ENCODE data around the gene CAMK2D.

The CAMK2D gene

GRCh38 chr4:113437129-113437528 is 324.4 kb downstream of the CAMK2D start:
- H3K4me1 ChIP-seq (ENCODE audit: control insufficient read depth in 1 of 2, insufficient read depth in 2 of 2, low read length in 2 of 2) = no peaks in the 10 kb centered on the region
- H3K4me3 ChIP-seq (ENCODE audit: low read depth in 1 of 2, low read length in 2 of 2) = no peak overlapping the region
- H3K9ac ChIP-seq (ENCODE audit: low read depth in 1 of 2, low read length in 2 of 2) = no peak overlapping the region
- no peaks in the 10 kb centered on the region for H3K9me3 ChIP-seq (ENCODE audit: control insufficient read depth in 1 of 2, low read length in 2 of 2)
- H3K36me3 ChIP-seq (ENCODE audit: control insufficient read depth in 1 of 2, insufficient read depth in 2 of 2, low read length in 2 of 2) = no peaks in the 10 kb centered on the region
- H3K27me3 ChIP-seq (ENCODE audit: control insufficient read depth in 1 of 2, insufficient read depth in 2 of 2, low read length in 2 of 2) = no peaks in the 10 kb centered on the region
- no peak overlapping the region for H3K27ac ChIP-seq (ENCODE audit: low read depth, low read length)

- H3K9me3 ChIP-seq (ENCODE audit: control insufficient read depth in 1 of 2, low read length in 2 of 2) = no peaks in the 10 kb centered on the region
- no peak overlapping the region for H3K9ac ChIP-seq (ENCODE audit: low read depth in 1 of 2, low read length in 2 of 2)
- no peak overlapping the region for H3K4me3 ChIP-seq (ENCODE audit: low read depth in 1 of 2, low read length in 2 of 2)
- peaks cover 0 to 4% of the 10 kb centered on the region in 2 donors for H3K36me3 ChIP-seq (ENCODE audit: control insufficient read depth in 1 of 2, insufficient read depth in 2 of 2, low read length in 2 of 2)
- no peaks in the 10 kb centered on the region for H3K27me3 ChIP-seq (ENCODE audit: control insufficient read depth in 1 of 2, insufficient read depth in 2 of 2, low read length in 2 of 2)
- no peak overlapping the region for H3K27ac ChIP-seq (ENCODE audit: low read depth, low read length)
- no peaks in the 10 kb centered on the region for H3K4me1 ChIP-seq (ENCODE audit: control insufficient read depth in 1 of 2, insufficient read depth in 2 of 2, low read length in 2 of 2)
Measured at GRCh38 chr4:113436360-113436759, 325.2 kb downstream of the CAMK2D start.

- Histone ChIP-seq H3K36me3 (ENCODE audit: control insufficient read depth in 1 of 2, insufficient read depth in 2 of 2, low read length in 2 of 2) (peaks cover 0 to 4% of the 10 kb centered on the region in 2 donors), H3K27me3 (ENCODE audit: control insufficient read depth in 1 of 2, insufficient read depth in 2 of 2, low read length in 2 of 2) (no peaks in the 10 kb centered on the region), H3K9ac (ENCODE audit: low read depth in 1 of 2, low read length in 2 of 2) (no peak overlapping the region), H3K4me1 (ENCODE audit: control insufficient read depth in 1 of 2, insufficient read depth in 2 of 2, low read length in 2 of 2) (no peaks in the 10 kb centered on the region), H3K27ac (ENCODE audit: low read depth, low read length) (no peak overlapping the region), H3K9me3 (ENCODE audit: control insufficient read depth in 1 of 2, low read length in 2 of 2) (no peaks in the 10 kb centered on the region), H3K4me3 (ENCODE audit: low read depth in 1 of 2, low read length in 2 of 2) (no peak overlapping the region)
Measured at GRCh38 chr4:113435893-113436292, 325.6 kb downstream of the CAMK2D start.

- Histone ChIP-seq H3K9me3 (ENCODE audit: control insufficient read depth in 1 of 2, low read length in 2 of 2) (no peaks in the 10 kb centered on the region), H3K27me3 (ENCODE audit: control insufficient read depth in 1 of 2, insufficient read depth in 2 of 2, low read length in 2 of 2) (no peaks in the 10 kb centered on the region), H3K36me3 (ENCODE audit: control insufficient read depth in 1 of 2, insufficient read depth in 2 of 2, low read length in 2 of 2) (peaks cover 0 to 4% of the 10 kb centered on the region in 2 donors), H3K4me3 (ENCODE audit: low read depth in 1 of 2, low read length in 2 of 2) (no peak overlapping the region), H3K4me1 (ENCODE audit: control insufficient read depth in 1 of 2, insufficient read depth in 2 of 2, low read length in 2 of 2) (no peaks in the 10 kb centered on the region), H3K27ac (ENCODE audit: low read depth, low read length) (no peak overlapping the region), H3K9ac (ENCODE audit: low read depth in 1 of 2, low read length in 2 of 2) (no peak overlapping the region)
Measured at GRCh38 chr4:113434247-113434587, 327.3 kb downstream of the CAMK2D start.

GRCh38 chr4:113433536-113434246 is 327.8 kb downstream of the CAMK2D start:
- Histone ChIP-seq H3K36me3 (ENCODE audit: control insufficient read depth in 1 of 2, insufficient read depth in 2 of 2, low read length in 2 of 2) (peaks cover 0 to 4% of the 10 kb centered on the region in 2 donors), H3K27me3 (ENCODE audit: control insufficient read depth in 1 of 2, insufficient read depth in 2 of 2, low read length in 2 of 2) (no peaks in the 10 kb centered on the region), H3K4me1 (ENCODE audit: control insufficient read depth in 1 of 2, insufficient read depth in 2 of 2, low read length in 2 of 2) (no peaks in the 10 kb centered on the region), H3K9me3 (ENCODE audit: control insufficient read depth in 1 of 2, low read length in 2 of 2) (no peaks in the 10 kb centered on the region), H3K27ac (ENCODE audit: low read depth, low read length) (no peak overlapping the region), H3K9ac (ENCODE audit: low read depth in 1 of 2, low read length in 2 of 2) (no peak overlapping the region), H3K4me3 (ENCODE audit: low read depth in 1 of 2, low read length in 2 of 2) (no peak overlapping the region)

GRCh38 chr4:113433116-113433515 is 328.4 kb downstream of the CAMK2D start:
- Histone ChIP-seq H3K4me3 (ENCODE audit: low read depth in 1 of 2, low read length in 2 of 2) (no peak overlapping the region), H3K9ac (ENCODE audit: low read depth in 1 of 2, low read length in 2 of 2) (no peak overlapping the region), H3K4me1 (ENCODE audit: control insufficient read depth in 1 of 2, insufficient read depth in 2 of 2, low read length in 2 of 2) (no peaks in the 10 kb centered on the region), H3K27ac (ENCODE audit: low read depth, low read length) (no peak overlapping the region), H3K36me3 (ENCODE audit: control insufficient read depth in 1 of 2, insufficient read depth in 2 of 2, low read length in 2 of 2) (peaks cover 0 to 4% of the 10 kb centered on the region in 2 donors), H3K27me3 (ENCODE audit: control insufficient read depth in 1 of 2, insufficient read depth in 2 of 2, low read length in 2 of 2) (no peaks in the 10 kb centered on the region), H3K9me3 (ENCODE audit: control insufficient read depth in 1 of 2, low read length in 2 of 2) (no peaks in the 10 kb centered on the region)

GRCh38 chr4:113423631-113424030 is 337.9 kb downstream of the CAMK2D start:
- Histone ChIP-seq H3K4me1 (ENCODE audit: control insufficient read depth in 1 of 2, insufficient read depth in 2 of 2, low read length in 2 of 2) (no peaks in the 10 kb centered on the region), H3K4me3 (ENCODE audit: low read depth in 1 of 2, low read length in 2 of 2) (no peak overlapping the region), H3K36me3 (ENCODE audit: control insufficient read depth in 1 of 2, insufficient read depth in 2 of 2, low read length in 2 of 2) (no peaks in the 10 kb centered on the region), H3K9ac (ENCODE audit: low read depth in 1 of 2, low read length in 2 of 2) (no peak overlapping the region), H3K9me3 (ENCODE audit: control insufficient read depth in 1 of 2, low read length in 2 of 2) (no peaks in the 10 kb centered on the region), H3K27ac (ENCODE audit: low read depth, low read length) (no peak overlapping the region), H3K27me3 (ENCODE audit: control insufficient read depth in 1 of 2, insufficient read depth in 2 of 2, low read length in 2 of 2) (no peaks in the 10 kb centered on the region)

GRCh38 chr4:113420938-113421337 is 340.6 kb downstream of the CAMK2D start:
- no peak overlapping the region for H3K27ac ChIP-seq (ENCODE audit: low read depth, low read length)
- H3K4me3 ChIP-seq (ENCODE audit: low read depth in 1 of 2, low read length in 2 of 2) = no peak overlapping the region
- no peaks in the 10 kb centered on the region for H3K4me1 ChIP-seq (ENCODE audit: control insufficient read depth in 1 of 2, insufficient read depth in 2 of 2, low read length in 2 of 2)
- H3K27me3 ChIP-seq (ENCODE audit: control insufficient read depth in 1 of 2, insufficient read depth in 2 of 2, low read length in 2 of 2) = no peaks in the 10 kb centered on the region
- no peaks in the 10 kb centered on the region for H3K9me3 ChIP-seq (ENCODE audit: control insufficient read depth in 1 of 2, low read length in 2 of 2)
- no peak overlapping the region for H3K9ac ChIP-seq (ENCODE audit: low read depth in 1 of 2, low read length in 2 of 2)
- H3K36me3 ChIP-seq (ENCODE audit: control insufficient read depth in 1 of 2, insufficient read depth in 2 of 2, low read length in 2 of 2) = no peaks in the 10 kb centered on the region

GRCh38 chr4:113419631-113420030 is 341.9 kb downstream of the CAMK2D start:
- Histone ChIP-seq H3K4me1 (ENCODE audit: control insufficient read depth in 1 of 2, insufficient read depth in 2 of 2, low read length in 2 of 2) (no peaks in the 10 kb centered on the region), H3K27ac (ENCODE audit: low read depth, low read length) (no peak overlapping the region), H3K36me3 (ENCODE audit: control insufficient read depth in 1 of 2, insufficient read depth in 2 of 2, low read length in 2 of 2) (no peaks in the 10 kb centered on the region), H3K4me3 (ENCODE audit: low read depth in 1 of 2, low read length in 2 of 2) (no peak overlapping the region), H3K9ac (ENCODE audit: low read depth in 1 of 2, low read length in 2 of 2) (no peak overlapping the region), H3K27me3 (ENCODE audit: control insufficient read depth in 1 of 2, insufficient read depth in 2 of 2, low read length in 2 of 2) (no peaks in the 10 kb centered on the region), H3K9me3 (ENCODE audit: control insufficient read depth in 1 of 2, low read length in 2 of 2) (no peaks in the 10 kb centered on the region)

- Histone ChIP-seq H3K27ac (ENCODE audit: low read depth, low read length) (no peak overlapping the region), H3K4me3 (ENCODE audit: low read depth in 1 of 2, low read length in 2 of 2) (no peak overlapping the region), H3K9me3 (ENCODE audit: control insufficient read depth in 1 of 2, low read length in 2 of 2) (no peaks in the 10 kb centered on the region), H3K4me1 (ENCODE audit: control insufficient read depth in 1 of 2, insufficient read depth in 2 of 2, low read length in 2 of 2) (no peaks in the 10 kb centered on the region), H3K27me3 (ENCODE audit: control insufficient read depth in 1 of 2, insufficient read depth in 2 of 2, low read length in 2 of 2) (no peaks in the 10 kb centered on the region), H3K36me3 (ENCODE audit: control insufficient read depth in 1 of 2, insufficient read depth in 2 of 2, low read length in 2 of 2) (no peaks in the 10 kb centered on the region), H3K9ac (ENCODE audit: low read depth in 1 of 2, low read length in 2 of 2) (no peak overlapping the region)
Measured at GRCh38 chr4:113411496-113411938, 350.0 kb downstream of the CAMK2D start.

All from duodenal mucosa (tissue), 2 donors.